ENCODE measurements around the gene PPIF. TPM values are rescaled to one million over a fixed set of nuclear protein-coding genes. Genes with fewer than 3 reads are reported as not detected.

Gene PPIF
- total RNA-seq, 3 donors from 2014 or later: 16.0 to 39.3 (median 30.7) TPM

DNA sequence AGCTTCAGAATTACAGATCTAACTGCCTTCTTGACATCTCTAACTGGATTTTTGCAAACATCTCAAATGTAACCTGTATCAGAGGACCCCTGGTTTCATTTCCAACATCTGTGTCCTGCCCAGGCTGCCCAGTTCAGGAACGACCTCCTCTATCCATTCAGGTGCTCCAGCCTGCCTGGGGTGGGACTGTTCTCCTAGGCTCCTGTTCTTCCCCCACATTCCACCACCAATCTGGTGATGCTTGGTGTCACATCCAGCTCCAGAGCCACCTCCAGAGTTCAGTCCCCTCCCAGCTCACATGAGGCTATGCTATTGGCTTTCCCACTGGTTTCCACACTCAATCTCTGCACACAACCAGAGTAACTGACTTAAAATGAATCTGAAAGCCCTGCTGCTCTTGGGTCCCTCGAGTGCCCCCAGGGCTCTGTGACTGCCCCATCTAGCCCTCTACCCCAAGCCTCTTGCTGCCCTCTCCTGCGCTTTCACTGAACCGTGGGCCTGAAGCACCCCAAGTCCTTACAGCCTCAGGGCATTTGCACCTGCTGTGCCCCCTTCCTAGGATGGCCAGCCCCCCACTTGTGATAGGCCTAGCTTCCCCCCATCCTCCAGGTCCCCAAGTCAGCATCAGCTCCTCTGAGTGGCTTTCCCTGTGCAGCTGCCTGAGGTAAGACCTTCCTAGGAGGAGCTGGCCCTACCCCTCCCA, 46.1 kb downstream of the PPIF start:
- TF ChIP-seq POLR2AphosphoS5 (IDR thresholded peaks at IDR 0.05) (no peak), POLR2A (IDR thresholded peaks at IDR 0.05) (no peak)
- TF ChIP-seq, protein P1, sequence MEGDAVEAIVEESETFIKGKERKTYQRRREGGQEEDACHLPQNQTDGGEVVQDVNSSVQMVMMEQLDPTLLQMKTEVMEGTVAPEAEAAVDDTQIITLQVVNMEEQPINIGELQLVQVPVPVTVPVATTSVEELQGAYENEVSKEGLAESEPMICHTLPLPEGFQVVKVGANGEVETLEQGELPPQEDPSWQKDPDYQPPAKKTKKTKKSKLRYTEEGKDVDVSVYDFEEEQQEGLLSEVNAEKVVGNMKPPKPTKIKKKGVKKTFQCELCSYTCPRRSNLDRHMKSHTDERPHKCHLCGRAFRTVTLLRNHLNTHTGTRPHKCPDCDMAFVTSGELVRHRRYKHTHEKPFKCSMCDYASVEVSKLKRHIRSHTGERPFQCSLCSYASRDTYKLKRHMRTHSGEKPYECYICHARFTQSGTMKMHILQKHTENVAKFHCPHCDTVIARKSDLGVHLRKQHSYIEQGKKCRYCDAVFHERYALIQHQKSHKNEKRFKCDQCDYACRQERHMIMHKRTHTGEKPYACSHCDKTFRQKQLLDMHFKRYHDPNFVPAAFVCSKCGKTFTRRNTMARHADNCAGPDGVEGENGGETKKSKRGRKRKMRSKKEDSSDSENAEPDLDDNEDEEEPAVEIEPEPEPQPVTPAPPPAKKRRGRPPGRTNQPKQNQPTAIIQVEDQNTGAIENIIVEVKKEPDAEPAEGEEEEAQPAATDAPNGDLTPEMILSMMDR (IDR thresholded peaks at IDR 0.05): no peak
- Histone ChIP-seq H3K27ac (no peak overlapping the region), H3K4me1 (peaks cover 0 to 4% of the 10 kb centered on the region in 2 donors)

DNA sequence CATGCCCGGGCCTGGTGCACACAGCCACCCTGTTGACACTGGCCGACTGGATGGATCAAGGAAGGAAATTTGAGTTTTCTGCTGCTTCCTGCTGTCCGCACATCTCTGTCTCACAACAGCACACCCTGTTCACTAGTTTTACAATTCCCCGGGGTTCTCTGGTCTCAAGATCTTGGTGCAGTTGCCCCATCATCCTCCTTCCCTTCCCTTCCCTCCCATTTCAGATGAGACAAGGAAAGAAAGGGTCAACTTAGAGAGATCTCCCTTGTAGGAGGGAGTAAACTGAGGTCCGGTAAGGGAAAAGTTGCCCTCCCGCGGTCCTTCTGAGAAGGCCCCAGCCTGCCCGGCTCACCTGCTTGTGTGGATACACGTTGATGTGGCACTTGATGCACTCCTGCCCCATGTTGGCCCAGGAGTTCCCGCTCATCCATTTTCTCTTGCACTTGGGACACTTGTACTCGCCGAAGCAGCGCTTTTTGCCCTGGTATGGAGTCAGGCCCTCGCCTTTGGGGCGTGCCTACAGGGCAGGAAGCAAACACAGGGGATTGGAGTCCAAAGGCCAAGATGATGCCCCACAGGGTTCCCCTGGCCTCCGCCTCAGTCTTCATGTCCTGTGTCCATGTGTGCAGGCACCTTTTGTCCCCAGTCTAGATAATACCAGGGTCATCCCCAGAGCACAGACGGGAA, 46.8 kb downstream of the PPIF start:
- no peaks in the 10 kb centered on the region for H3K36me3 ChIP-seq
- no peaks in the 10 kb centered on the region for H3K27me3 ChIP-seq
- H3K4me3 ChIP-seq: no peak overlapping the region
- no peak overlapping the region for H3K27ac ChIP-seq
- intact Hi-C loops (cut with DNase I; ENCODE audit: low total_unique reads): no loop called here
- DNase-seq (ENCODE audit: low spot score in 2 of 2): peak in 1 of 2 donors; percentile 14
- H3K4me1 ChIP-seq: peaks cover 6% of the 10 kb centered on the region in 2 donors
- TF ChIP-seq, protein P1 (IDR thresholded peaks at IDR 0.05): no peak
- TF ChIP-seq POLR2AphosphoS5 (IDR thresholded peaks at IDR 0.05): no peak
- TF ChIP-seq POLR2A (IDR thresholded peaks at IDR 0.05): no peak
- no peaks in the 10 kb centered on the region for H3K9me3 ChIP-seq

More for the DNA sequence above, 46.1 kb downstream of the PPIF start:
- H3K27me3 ChIP-seq: no peaks in the 10 kb centered on the region
- no peaks in the 10 kb centered on the region for H3K36me3 ChIP-seq
- H3K4me3 ChIP-seq: no peak overlapping the region
- no peaks in the 10 kb centered on the region for H3K9me3 ChIP-seq
- DNase-seq (ENCODE audit: low spot score in 2 of 2): peak in 1 of 2 donors; percentile 43
- intact Hi-C loops (cut with DNase I; ENCODE audit: low total_unique reads): no loop called here

DNA sequence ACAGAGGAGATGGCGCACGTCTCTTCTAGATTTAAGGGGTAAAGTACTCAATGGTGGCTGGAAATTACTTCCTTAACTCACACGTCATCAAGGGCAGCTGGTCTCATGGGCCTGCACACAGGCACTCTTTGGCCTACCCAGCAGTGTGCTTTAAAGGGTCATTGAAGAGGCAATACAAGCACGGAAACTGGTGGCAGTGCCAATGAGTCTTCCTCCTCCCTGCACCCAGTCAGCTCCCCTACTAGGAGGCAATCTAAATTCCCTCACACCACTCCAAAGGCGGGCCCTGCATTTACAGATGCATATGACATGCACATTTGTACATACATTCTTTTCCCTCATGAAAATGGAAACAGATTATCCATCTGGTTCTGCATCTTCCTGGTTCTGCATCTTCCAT, 47.4 kb downstream of the PPIF start:
- Histone ChIP-seq H3K27me3 (no peaks in the 10 kb centered on the region), H3K9me3 (no peaks in the 10 kb centered on the region), H3K27ac (no peak overlapping the region), H3K36me3 (no peaks in the 10 kb centered on the region), H3K4me3 (no peak overlapping the region), H3K4me1 (peaks cover 9 to 12% of the 10 kb centered on the region in 2 donors)
- DNase-seq (ENCODE audit: low spot score in 2 of 2): peak in 1 of 2 donors; percentile 43
- TF ChIP-seq, protein P1 (IDR thresholded peaks at IDR 0.05): no peak
- TF ChIP-seq POLR2AphosphoS5 (IDR thresholded peaks at IDR 0.05) (no peak), POLR2A (IDR thresholded peaks at IDR 0.05) (no peak)
- intact Hi-C loops (cut with DNase I; ENCODE audit: low total_unique reads): no loop called here

DNA sequence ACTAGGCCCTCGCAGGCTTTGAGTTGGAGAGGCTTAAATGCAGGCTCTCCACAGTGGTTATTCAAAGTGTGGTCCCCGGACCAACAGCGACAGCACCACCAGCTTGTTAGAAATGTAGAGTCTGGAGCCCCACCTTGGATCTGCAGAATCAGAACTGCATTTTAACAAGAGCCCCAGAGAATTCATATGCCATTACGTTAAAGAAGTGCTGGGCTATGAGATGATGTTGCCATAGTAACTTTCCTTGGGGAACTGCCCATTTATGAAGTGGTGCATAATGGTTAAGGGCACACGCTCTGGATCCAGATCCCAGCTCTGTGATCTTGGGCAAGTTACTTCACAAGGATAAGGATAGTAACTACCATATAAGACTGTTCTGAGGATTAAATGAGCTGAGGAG, 49.3 kb downstream of the PPIF start:
- no peaks in the 10 kb centered on the region for H3K36me3 ChIP-seq
- intact Hi-C loops (cut with DNase I; ENCODE audit: low total_unique reads): no loop called here
- H3K27me3 ChIP-seq: no peaks in the 10 kb centered on the region
- TF ChIP-seq POLR2AphosphoS5 (IDR thresholded peaks at IDR 0.05) (no peak), POLR2A (IDR thresholded peaks at IDR 0.05) (no peak)
- TF ChIP-seq, protein P1 (IDR thresholded peaks at IDR 0.05): no peak
- peak in 1 of 2 donors; percentile 17 for DNase-seq (ENCODE audit: low spot score in 2 of 2)
- H3K27ac ChIP-seq: no peak overlapping the region
- no peak overlapping the region for H3K4me3 ChIP-seq
- H3K9me3 ChIP-seq: no peaks in the 10 kb centered on the region
- peaks cover 9 to 28% of the 10 kb centered on the region in 2 donors for H3K4me1 ChIP-seq

DNA sequence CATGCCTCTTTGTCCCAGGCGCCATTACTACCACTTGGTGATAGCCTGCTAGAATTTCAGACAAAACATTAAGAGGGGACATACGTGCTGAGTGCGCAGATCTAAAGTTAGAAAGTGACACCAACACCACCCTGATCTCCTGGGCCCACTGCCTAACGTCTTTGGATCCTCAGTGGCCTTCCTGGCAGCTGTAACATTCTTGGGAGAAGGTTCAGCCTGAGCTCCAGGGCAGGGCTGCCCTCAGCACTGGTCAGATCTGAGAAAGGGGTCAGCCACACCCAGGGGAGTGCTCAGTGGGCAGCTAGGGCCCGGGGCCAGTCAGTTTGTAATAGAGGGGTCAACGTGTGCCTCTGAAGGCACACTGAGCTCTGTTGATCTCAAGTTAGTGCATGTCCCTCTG, 49.8 kb downstream of the PPIF start:
- Histone ChIP-seq H3K4me3 (no peak overlapping the region), H3K27ac (peak overlapping the region in 1 of 2 donors; percentile 14), H3K9me3 (no peaks in the 10 kb centered on the region), H3K4me1 (peaks cover 9 to 28% of the 10 kb centered on the region in 2 donors), H3K27me3 (no peaks in the 10 kb centered on the region), H3K36me3 (no peaks in the 10 kb centered on the region)
- TF ChIP-seq POLR2AphosphoS5 (IDR thresholded peaks at IDR 0.05): no peak
- DNase-seq (ENCODE audit: low spot score in 2 of 2): no peak
- intact Hi-C loops (cut with DNase I; ENCODE audit: low total_unique reads): no loop called here

Data from breast epithelium (tissue), 4 donors.